ENCODE data around the gene CLCA1.

CLCA1 gene

GRCh38 chr1:86468501-86468977 is at the start of gene CLCA1:
Gene CLCA1, plus strand, starts transcription at chr1:86468927. Its CDS starts 45 bp downstream, at chr1:86468972.
- no peak for DNase-seq

- DNase-seq: no peak
These were observed 49.3 kb upstream of the CLCA1 start for GRCh38 chr1:86419277-86419903.

- no peak for DNase-seq
These were observed 47.0 kb upstream of the CLCA1 start for GRCh38 chr1:86421601-86422280.

GRCh38 chr1:86423473-86423872 is 45.3 kb upstream of the CLCA1 start:
- DNase-seq: no peak

GRCh38 chr1:86423873-86424272 is 44.9 kb upstream of the CLCA1 start, which contains the start of gene CLCA2:
Gene CLCA2, plus strand, starts transcription at chr1:86424171. Its CDS starts 77 bp downstream, at chr1:86424248.
- DNase-seq: no peak

GRCh38 chr1:86429122-86429725 is 39.5 kb upstream of the CLCA1 start:
- DNase-seq: no peak

GRCh38 chr1:86429835-86430234 is 38.9 kb upstream of the CLCA1 start:
- no peak for DNase-seq

GRCh38 chr1:86430376-86430775 is 38.4 kb upstream of the CLCA1 start:
- no peak for DNase-seq

- DNase-seq: no peak
These were observed 34.7 kb upstream of the CLCA1 start for GRCh38 chr1:86434059-86434458.

- no peak for DNase-seq
These were observed 33.4 kb upstream of the CLCA1 start for GRCh38 chr1:86435327-86435726.

GRCh38 chr1:86436041-86436440 is 32.7 kb upstream of the CLCA1 start:
- no peak for DNase-seq

GRCh38 chr1:86441581-86441980 is 27.1 kb upstream of the CLCA1 start:
- peak; percentile 8 for DNase-seq

GRCh38 chr1:86441997-86442396 is 26.7 kb upstream of the CLCA1 start:
- no peak for DNase-seq

- no peak for DNase-seq
These were observed 22.8 kb upstream of the CLCA1 start for GRCh38 chr1:86445919-86446318.

GRCh38 chr1:86447198-86447790 is 21.4 kb upstream of the CLCA1 start:
- DNase-seq: no peak

- DNase-seq: no peak
These were observed 20.1 kb upstream of the CLCA1 start for GRCh38 chr1:86448670-86449069.

- DNase-seq: no peak
These were observed 19.6 kb upstream of the CLCA1 start for GRCh38 chr1:86449103-86449502.

GRCh38 chr1:86450847-86451246 is 17.9 kb upstream of the CLCA1 start:
- DNase-seq: no peak

GRCh38 chr1:86453664-86454063 is 15.1 kb upstream of the CLCA1 start:
- no peak for DNase-seq

- no peak for DNase-seq
These were observed 13.7 kb upstream of the CLCA1 start for GRCh38 chr1:86455073-86455472.

GRCh38 chr1:86460998-86461397 is 7.7 kb upstream of the CLCA1 start:
- DNase-seq: no peak

GRCh38 chr1:86461482-86461881 is 7.2 kb upstream of the CLCA1 start:
- no peak for DNase-seq

- no peak for DNase-seq
These were observed 3.9 kb upstream of the CLCA1 start for GRCh38 chr1:86464819-86465218.

Measured in activated CD4-positive, alpha-beta T cell treated with anti-CD3 and anti-CD28 coated beads for 1 hour (primary cell).